Lower leg skin (tissue), 4 donors: Measurements from ENCODE around the gene KRTAP10-6. TPM values are rescaled to one million over a fixed set of nuclear protein-coding genes. Genes with fewer than 3 reads are reported as not detected.

Experiments used
- DNase-seq, 2 donors: peaks; one replicate each; pipeline ENCODE4 v3.0.0-alpha.2; 2019; ENCODE audit warnings: low spot score in 2 of 2
- H3K4me3 ChIP-seq: fragments of 200-600 bp; sonication (generic); 2 replicates; pipeline ENCODE4 v1.5.1; 2017; ENCODE audit warnings: mild to moderate bottlenecking, low read depth; ENCODE audit not compliant: poor library complexity, severe bottlenecking
- POLR2A ChIP-seq, 2 donors: fragments of 450-650 bp; IDR thresholded peaks; one replicate each; pipeline ENCODE4 v1.6.1; 2016 to 2017; ENCODE audit warnings: antibody characterized with exemption in 2 of 2, mild to moderate bottlenecking in 1 of 2, moderate library complexity in 1 of 2
- WGBS, 2 donors: methylation state at CpG; one replicate each; pipeline ENCODE4 v1.1.5; 2018; 5-methylcytosine and 5-hydroxymethylcytosine counted together
- intact Hi-C: fragments of 100-400 bp; cut with DNase I; formaldehyde crosslinking; loops from one replicate; pipeline ENCODE4 v1.15.0; 2023; ENCODE audit warnings: low total_unique reads
- total RNA-seq, 4 donors: library from RNA; depleted of rRNA; stranded (reverse); fragments of >200 nt; gene quantifications; one replicate each; pipeline ENCODE4 v1.1.0, GENCODE V29; 2016
- TF ChIP-seq, protein P1 (sequence below), 3 donors: fragments of 450-650 bp; IDR thresholded peaks; one replicate each; pipeline ENCODE4 v1.5.1; 2016; ENCODE audit warnings: antibody characterized with exemption in 3 of 3, mild to moderate bottlenecking in 3 of 3, moderate library complexity in 2 of 3

KRTAP10-6 gene
- total RNA-seq, 4 donors from 2014 or later, result 1.3 TPM; not detected in 3

DNA sequence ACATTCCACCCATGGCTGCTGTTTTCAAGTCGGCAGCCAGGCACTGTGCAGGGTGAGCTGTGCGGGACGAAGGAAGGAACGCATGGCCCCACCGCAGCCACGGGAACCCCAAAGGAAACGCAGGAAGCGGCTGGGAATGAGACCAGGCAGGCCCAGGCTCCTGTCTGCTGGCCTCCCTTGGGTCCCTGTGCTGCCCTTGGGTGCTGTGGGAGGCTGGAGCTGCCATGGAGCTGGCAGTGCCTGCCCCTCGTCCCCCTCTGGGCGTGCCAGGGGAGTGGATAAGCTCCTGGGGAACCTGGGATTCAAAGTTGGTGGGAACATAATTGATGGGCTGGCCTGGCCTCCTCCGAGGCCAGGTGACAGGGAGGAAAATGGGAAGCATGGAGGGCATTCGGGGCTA is 24.0 kb downstream of the KRTAP10-6 start:
- peak in 1 of 2 donors; percentile 65 for DNase-seq

GRCh38 chr21:44567481-44568171 is 24.7 kb downstream of the KRTAP10-6 start:
- no peak for TF ChIP-seq POLR2A (IDR thresholded peaks at IDR 0.05)
- TF ChIP-seq, protein P1, sequence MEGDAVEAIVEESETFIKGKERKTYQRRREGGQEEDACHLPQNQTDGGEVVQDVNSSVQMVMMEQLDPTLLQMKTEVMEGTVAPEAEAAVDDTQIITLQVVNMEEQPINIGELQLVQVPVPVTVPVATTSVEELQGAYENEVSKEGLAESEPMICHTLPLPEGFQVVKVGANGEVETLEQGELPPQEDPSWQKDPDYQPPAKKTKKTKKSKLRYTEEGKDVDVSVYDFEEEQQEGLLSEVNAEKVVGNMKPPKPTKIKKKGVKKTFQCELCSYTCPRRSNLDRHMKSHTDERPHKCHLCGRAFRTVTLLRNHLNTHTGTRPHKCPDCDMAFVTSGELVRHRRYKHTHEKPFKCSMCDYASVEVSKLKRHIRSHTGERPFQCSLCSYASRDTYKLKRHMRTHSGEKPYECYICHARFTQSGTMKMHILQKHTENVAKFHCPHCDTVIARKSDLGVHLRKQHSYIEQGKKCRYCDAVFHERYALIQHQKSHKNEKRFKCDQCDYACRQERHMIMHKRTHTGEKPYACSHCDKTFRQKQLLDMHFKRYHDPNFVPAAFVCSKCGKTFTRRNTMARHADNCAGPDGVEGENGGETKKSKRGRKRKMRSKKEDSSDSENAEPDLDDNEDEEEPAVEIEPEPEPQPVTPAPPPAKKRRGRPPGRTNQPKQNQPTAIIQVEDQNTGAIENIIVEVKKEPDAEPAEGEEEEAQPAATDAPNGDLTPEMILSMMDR (IDR thresholded peaks at IDR 0.05), result no peak
- 91 to 92% methylated on average over 18 of the region's 18 CpGs for WGBS, 2 donors
- peak in 1 of 2 donors; percentile 46 for DNase-seq
- H3K4me3 ChIP-seq, result no peak overlapping the region
- intact Hi-C loops, result no loop called here

More for the DNA sequence above, 24.0 kb downstream of the KRTAP10-6 start:
- H3K4me3 ChIP-seq, result no peak overlapping the region
- TF ChIP-seq, protein P1 (IDR thresholded peaks at IDR 0.05), result no peak
- no peak for TF ChIP-seq POLR2A (IDR thresholded peaks at IDR 0.05)
- 70 to 85% methylated on average over 11 to 12 of the region's 12 CpGs for whole genome bisulfite sequencing, 2 donors
- intact Hi-C loops, result no loop called here

- 38 to 50% methylated on average over 1 of the region's 1 CpG for WGBS, 2 donors
- intact Hi-C loops, result no loop called here
- no peak for DNase-seq
- TF ChIP-seq POLR2A (IDR thresholded peaks at IDR 0.05), result no peak
- TF ChIP-seq, protein P1 (IDR thresholded peaks at IDR 0.05), result no peak
- no peak overlapping the region for H3K4me3 ChIP-seq
Measured at GRCh38 chr21:44566403-44566802, 25.9 kb downstream of the KRTAP10-6 start.

DNA sequence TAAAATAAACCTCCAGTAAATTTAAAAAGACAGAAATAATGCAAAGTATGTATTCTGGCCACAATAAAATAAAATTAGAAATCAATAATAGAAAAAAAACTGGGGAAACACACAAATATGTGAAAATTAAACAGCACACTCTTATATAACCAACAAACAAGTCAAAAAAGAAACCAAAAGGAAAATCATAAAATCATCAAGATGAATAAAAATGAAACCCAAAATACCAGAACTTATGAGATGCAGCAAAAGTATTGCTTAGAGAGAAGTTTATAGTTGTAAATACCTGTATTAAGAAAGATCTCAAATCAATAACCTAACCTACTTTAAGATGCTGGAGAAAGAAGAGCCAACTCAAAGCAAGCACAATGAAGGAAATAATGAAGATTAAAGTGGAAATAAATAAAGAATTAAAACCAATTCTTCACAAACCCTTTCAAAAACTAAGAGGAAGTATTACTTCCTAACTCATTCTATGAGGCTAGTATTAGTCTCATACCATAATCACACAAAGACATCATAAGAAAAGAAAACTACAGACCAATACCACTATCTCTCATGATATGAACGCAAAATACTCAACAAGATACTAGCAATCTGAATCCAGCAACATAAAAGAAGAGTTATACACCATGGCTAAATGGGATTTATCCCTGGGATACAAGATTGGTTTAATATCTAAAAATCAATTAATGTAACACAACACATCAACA is 27.3 kb downstream of the KRTAP10-6 start:
- WGBS, 2 donors, result 79 to 80% methylated on average over 1 of the region's 1 CpG
- DNase-seq, result no peak
- TF ChIP-seq POLR2A (IDR thresholded peaks at IDR 0.05), result no peak
- TF ChIP-seq, protein P1 (IDR thresholded peaks at IDR 0.05), result no peak
- H3K4me3 ChIP-seq, result no peak overlapping the region
- intact Hi-C loops, result no loop called here

DNA sequence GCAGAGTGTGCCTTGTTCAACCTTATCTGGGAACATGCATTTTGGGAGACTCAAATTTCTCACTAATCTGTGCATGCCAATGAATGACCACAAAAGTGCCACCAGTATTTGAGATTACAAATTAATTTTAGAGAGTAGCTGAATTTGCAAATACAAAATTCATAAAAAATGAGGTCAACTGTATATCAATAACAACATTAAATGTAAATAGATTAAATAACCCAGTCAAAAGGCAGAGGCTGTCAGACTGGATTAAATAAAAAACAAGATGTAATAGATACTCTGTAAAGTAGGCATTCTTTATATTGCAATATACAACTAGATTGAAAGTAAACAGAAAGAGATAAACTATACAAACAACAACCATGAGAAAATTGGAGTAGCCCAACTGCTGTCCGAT is 28.2 kb downstream of the KRTAP10-6 start:
- TF ChIP-seq, protein P1 (IDR thresholded peaks at IDR 0.05), result no peak
- TF ChIP-seq POLR2A (IDR thresholded peaks at IDR 0.05), result no peak
- intact Hi-C loops, result no loop called here
- 97 to 100% methylated on average over 1 of the region's 1 CpG for WGBS, 2 donors
- H3K4me3 ChIP-seq, result no peak overlapping the region
- DNase-seq, result no peak
